CD14-positive monocyte (primary cell): ENCODE measurements around the gene PLET1. TPM values are rescaled to one million over a fixed set of nuclear protein-coding genes. Genes with fewer than 3 reads are reported as not detected.

ENCODE experiments used
- DNase-seq, 3 donors: peaks; one replicate each; pipeline ENCODE4 v3.0.0-alpha.2; 2011 to 2022
- H2AFZ ChIP-seq: 2 replicates; pipeline ENCODE4 v1.6.0; 2012; ENCODE audit warnings: mild to moderate bottlenecking, low read depth, low read length, inconsistent platforms; ENCODE audit not compliant: insufficient read depth, poor library complexity, severe bottlenecking
- H3K27ac ChIP-seq, 2 donors: 1 replicate in 1 of 2; 2 replicates in 1 of 2; pipeline ENCODE4 v1.5.1; 2012 to 2013; ENCODE audit warnings: low read length in 2 of 2, control low read depth in 1 of 2, inconsistent platforms in 1 of 2, low read depth in 1 of 2, mild to moderate bottlenecking in 1 of 2
- H3K27me3 ChIP-seq, 2 donors: one replicate each; pipeline versions ENCODE4 v1.6.0 to v1.6.1; 2011 to 2013; ENCODE audit warnings: low read length in 2 of 2; ENCODE audit not compliant: control insufficient read depth in 2 of 2, insufficient read depth in 2 of 2
- H3K36me3 ChIP-seq, 2 donors: replicated peaks in 1 of 2; 1 replicate in 1 of 2; 2 replicates in 1 of 2; pipeline versions ENCODE4 v1.5.1 to v1.6.1; 2012 to 2013; ENCODE audit warnings: low read length in 2 of 2, control low read depth in 1 of 2, inconsistent platforms in 1 of 2, mild to moderate bottlenecking in 1 of 2; ENCODE audit not compliant: insufficient read depth in 2 of 2, control insufficient read depth in 1 of 2
- H3K4me1 ChIP-seq, 2 donors: 1 replicate in 1 of 2; 2 replicates in 1 of 2; pipeline versions ENCODE4 v1.5.1 to v1.6.1; 2012 to 2013; ENCODE audit warnings: low read length in 2 of 2, control low read depth in 1 of 2, inconsistent platforms in 1 of 2, mild to moderate bottlenecking in 1 of 2, moderate library complexity in 1 of 2; ENCODE audit not compliant: insufficient read depth in 2 of 2, control insufficient read depth in 1 of 2
- H3K4me2 ChIP-seq: replicated peaks from 2 replicates; pipeline ENCODE3; 2012; ENCODE audit warnings: low read length, moderate library complexity, mild to moderate bottlenecking; ENCODE audit not compliant: poor library complexity, severe bottlenecking; ENCODE audit errors: extremely low read depth
- H3K4me3 ChIP-seq, 3 experiments: fragments of 200-600 bp in 1 of 3; sonication (generic) in 1 of 3; replicated peaks in 1 of 3; 1 replicate in 2 of 3; 2 replicates in 1 of 3; pipeline ENCODE4 v1.5.1; 2011 to 2013; ENCODE audit warnings: low read length in 3 of 3, mild to moderate bottlenecking in 3 of 3, control low read depth in 2 of 3, low read depth in 2 of 3, inconsistent platforms in 1 of 3, moderate library complexity in 1 of 3
- H3K79me2 ChIP-seq: 2 replicates; pipeline ENCODE4 v1.6.0; 2012; ENCODE audit warnings: mild to moderate bottlenecking, control low read depth, inconsistent platforms, low read length, moderate library complexity; ENCODE audit not compliant: insufficient read depth
- H3K9ac ChIP-seq: 2 replicates; pipeline ENCODE4 v1.6.0; 2017; ENCODE audit warnings: low read length, mild to moderate bottlenecking; ENCODE audit not compliant: insufficient read depth, poor library complexity, severe bottlenecking
- H3K9me3 ChIP-seq, 2 donors: replicated peaks in 1 of 2; 1 replicate in 1 of 2; 2 replicates in 1 of 2; pipeline versions ENCODE4 v1.5.1 to v1.6.1; 2012 to 2013; ENCODE audit warnings: low read length in 2 of 2, control low read depth in 1 of 2; ENCODE audit not compliant: control insufficient read depth in 1 of 2, insufficient read depth in 1 of 2
- H4K20me1 ChIP-seq: 2 replicates; pipeline ENCODE4 v1.6.0; 2012; ENCODE audit warnings: mild to moderate bottlenecking, low read length, control low read depth, moderate library complexity; ENCODE audit not compliant: insufficient read depth
- H3K27ac Mint-ChIP-seq, 7 donors: one replicate each; pipeline ENCODE4 v1.8.0; 2020; ENCODE audit warnings: mild to moderate bottlenecking in 7 of 7, mixed read lengths in 7 of 7, moderate library complexity in 6 of 7, inconsistent platforms in 2 of 7
- H3K27me3 Mint-ChIP-seq, 3 donors: one replicate each; pipeline ENCODE4 v1.8.0; 2021 to 2022; ENCODE audit warnings: low read depth in 3 of 3, mild to moderate bottlenecking in 3 of 3, mixed read lengths in 3 of 3, moderate library complexity in 3 of 3, inconsistent platforms in 1 of 3
- H3K36me3 Mint-ChIP-seq, 2 donors: one replicate each; pipeline ENCODE4 v1.8.0; 2020; ENCODE audit warnings: mixed read lengths in 2 of 2, inconsistent platforms in 1 of 2, mild to moderate bottlenecking in 1 of 2
- H3K4me1 Mint-ChIP-seq: one replicate; pipeline ENCODE4 v1.8.0; 2020; ENCODE audit warnings: mild to moderate bottlenecking, mixed read lengths
- H3K4me3 Mint-ChIP-seq, 2 donors: one replicate each; pipeline ENCODE4 v1.8.0; 2020; ENCODE audit warnings: mild to moderate bottlenecking in 2 of 2, mixed read lengths in 2 of 2, moderate library complexity in 1 of 2
- H3K9me3 Mint-ChIP-seq, 7 donors: one replicate each; pipeline ENCODE4 v1.8.0; 2020 to 2022; ENCODE audit warnings: mixed read lengths in 7 of 7, mild to moderate bottlenecking in 6 of 7, moderate library complexity in 6 of 7, inconsistent platforms in 2 of 7
- CTCF ChIP-seq: fragments of 200-600 bp; IDR thresholded peaks from one replicate; pipeline ENCODE4 v1.8.0; 2022; ENCODE audit warnings: antibody characterized with exemption, mild to moderate bottlenecking
- WGBS: methylation state at CpG from one replicate; pipeline ENCODE4 v1.1.5; 2013; ENCODE audit warnings: missing lambda C conversion rate; ENCODE audit not compliant: insufficient coverage; 5-methylcytosine and 5-hydroxymethylcytosine counted together
- intact Hi-C, 2 donors: fragments of 100-400 bp; cut with micrococcal nuclease; formaldehyde crosslinking; loops; one replicate each; pipeline versions ENCODE4 v1.15.0 to v1.15.1; 2023
- polyA plus RNA-seq, 3 donors: library from polyadenylated mRNA; depleted of rRNA in 1 of 3; unstranded in 2 of 3; stranded (reverse) in 1 of 3; fragments of 300-500 nt in 2 of 3; fragments of >200 nt in 1 of 3; fragmentation: Illumina TruSeq in 2 of 3; gene quantifications; 1 replicate in 2 of 3; 2 replicates in 1 of 3; pipeline ENCODE4 v1.2.3, GENCODE V29; 2012 to 2021

PLET1 gene
- polyA plus RNA-seq, 3 donors = not detected

- Mint-ChIP-seq H3K27ac (peak overlapping the region; percentile 97 to 99 (median 99)), H3K36me3 (peaks cover 26 to 27% of the 10 kb centered on the region in 2 donors), H3K4me3 (peak overlapping the region; percentile 83 to 92), H3K9me3 (peaks cover 0 to 2% (median 0%) of the 10 kb centered on the region in 7 donors), H3K4me1 (peaks cover 25% of the 10 kb centered on the region), H3K27me3 (peaks cover 0 to 2% (median 2%) of the 10 kb centered on the region in 3 donors)
- Histone ChIP-seq H2AFZ (peak overlapping the region; percentile 87), H3K4me3 (peak overlapping the region; percentile 79 to 99 (median 89)), H3K36me3 (peaks cover 21 to 27% of the 10 kb centered on the region in 2 donors), H3K79me2 (peaks cover 26% of the 10 kb centered on the region), H3K27ac (peak overlapping the region; percentile 92 to 99), H3K9ac (peak overlapping the region; percentile 86), H3K4me2 (peak overlapping the region; percentile 78), H3K27me3 (no peaks in the 10 kb centered on the region), H3K4me1 (peaks cover 10 to 17% of the 10 kb centered on the region in 2 donors), H4K20me1 (no peaks in the 10 kb centered on the region), H3K9me3 (no peaks in the 10 kb centered on the region)
- intact Hi-C loops = loop anchor here in 1 of 2 donors (10.0 kb wide), 1 partner anchor 51 kb away; the partner anchor contains the start of gene BCO2
- no peak for TF ChIP-seq CTCF
- 18% methylated on average over 4 of the region's 8 CpGs for WGBS
- DNase-seq = peak in 2 of 3 donors; percentile 75 to 77
These were observed 35.0 kb downstream of the PLET1 start for GRCh38 chr11:112225753-112226061.

GRCh38 chr11:112223754-112224532, 36.7 kb downstream of the PLET1 start:
- H3K36me3 ChIP-seq = peaks cover 5 to 10% of the 10 kb centered on the region in 2 donors
- no peaks in the 10 kb centered on the region for H4K20me1 ChIP-seq
- H3K9me3 Mint-ChIP-seq = peaks cover 0 to 2% (median 0%) of the 10 kb centered on the region in 7 donors
- no peak overlapping the region for H3K4me2 ChIP-seq
- no peak overlapping the region for H3K27ac ChIP-seq
- no peaks in the 10 kb centered on the region for H3K9me3 ChIP-seq
- H3K9ac ChIP-seq = no peak overlapping the region
- peaks cover 0 to 2% (median 1%) of the 10 kb centered on the region in 3 donors for H3K27me3 Mint-ChIP-seq
- H2AFZ ChIP-seq = no peak overlapping the region
- H3K4me1 ChIP-seq = peaks cover 15 to 17% of the 10 kb centered on the region in 2 donors
- DNase-seq = no peak
- 100% methylated on average over 3 of the region's 5 CpGs for WGBS
- peaks cover 29% of the 10 kb centered on the region for H3K4me1 Mint-ChIP-seq
- H3K4me3 Mint-ChIP-seq = no peak overlapping the region
- no peaks in the 10 kb centered on the region for H3K27me3 ChIP-seq
- peaks cover 25% of the 10 kb centered on the region for H3K79me2 ChIP-seq
- no peak for TF ChIP-seq CTCF
- H3K36me3 Mint-ChIP-seq = peaks cover 10% of the 10 kb centered on the region in 2 donors
- H3K4me3 ChIP-seq = no peak overlapping the region
- intact Hi-C loops = loop anchor here in 1 of 2 donors (5.0 to 10.0 kb wide), 2 partner anchors 49 to 333 kb away; partner anchors contain the start of gene BCO2
- no peak overlapping the region for H3K27ac Mint-ChIP-seq
